Measurements from ENCODE around the gene TMEM170B. TPM values are rescaled to one million over a fixed set of nuclear protein-coding genes. Genes with fewer than 3 reads are reported as not detected.

The TMEM170B gene
- total RNA-seq, 1 donor from 2014 or later, result 3.7 TPM

DNA sequence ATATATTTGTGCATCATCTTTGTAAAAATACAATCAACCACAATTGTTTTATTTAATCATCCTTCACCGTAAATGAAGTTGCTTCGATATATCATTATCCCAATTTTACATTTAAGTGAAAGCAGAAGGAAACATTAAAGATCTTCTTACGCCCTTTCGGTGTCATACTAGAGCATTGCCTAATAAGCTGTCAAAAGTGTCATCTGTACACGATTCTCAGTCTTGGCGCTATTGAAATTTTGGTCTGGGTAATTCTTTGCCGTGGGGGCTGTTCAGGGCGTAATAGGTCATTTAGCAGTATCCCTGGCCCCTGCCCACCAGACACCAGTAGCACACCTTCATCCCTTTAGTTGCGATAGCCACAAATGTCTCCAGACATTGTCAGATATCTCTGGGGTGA is 40.4 kb upstream of the TMEM170B start:
- Mint-ChIP-seq H3K4me3 (ENCODE audit: unreplicated experiment) (no peak overlapping the region), H3K4me1 (ENCODE audit: unreplicated experiment) (peaks cover 10% of the 10 kb centered on the region), H3K27me3 (ENCODE audit: unreplicated experiment) (no peaks in the 10 kb centered on the region), H3K36me3 (ENCODE audit: unreplicated experiment) (peaks cover 2% of the 10 kb centered on the region), H3K27ac (ENCODE audit: unreplicated experiment) (no peak overlapping the region), H3K9me3 (ENCODE audit: unreplicated experiment) (peaks cover 4% of the 10 kb centered on the region)
- TF ChIP-seq, protein P1, sequence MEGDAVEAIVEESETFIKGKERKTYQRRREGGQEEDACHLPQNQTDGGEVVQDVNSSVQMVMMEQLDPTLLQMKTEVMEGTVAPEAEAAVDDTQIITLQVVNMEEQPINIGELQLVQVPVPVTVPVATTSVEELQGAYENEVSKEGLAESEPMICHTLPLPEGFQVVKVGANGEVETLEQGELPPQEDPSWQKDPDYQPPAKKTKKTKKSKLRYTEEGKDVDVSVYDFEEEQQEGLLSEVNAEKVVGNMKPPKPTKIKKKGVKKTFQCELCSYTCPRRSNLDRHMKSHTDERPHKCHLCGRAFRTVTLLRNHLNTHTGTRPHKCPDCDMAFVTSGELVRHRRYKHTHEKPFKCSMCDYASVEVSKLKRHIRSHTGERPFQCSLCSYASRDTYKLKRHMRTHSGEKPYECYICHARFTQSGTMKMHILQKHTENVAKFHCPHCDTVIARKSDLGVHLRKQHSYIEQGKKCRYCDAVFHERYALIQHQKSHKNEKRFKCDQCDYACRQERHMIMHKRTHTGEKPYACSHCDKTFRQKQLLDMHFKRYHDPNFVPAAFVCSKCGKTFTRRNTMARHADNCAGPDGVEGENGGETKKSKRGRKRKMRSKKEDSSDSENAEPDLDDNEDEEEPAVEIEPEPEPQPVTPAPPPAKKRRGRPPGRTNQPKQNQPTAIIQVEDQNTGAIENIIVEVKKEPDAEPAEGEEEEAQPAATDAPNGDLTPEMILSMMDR (IDR thresholded peaks at IDR 0.05), result no peak
- no peak for DNase-seq (ENCODE audit: extremely low spot score, unreplicated experiment)

DNA sequence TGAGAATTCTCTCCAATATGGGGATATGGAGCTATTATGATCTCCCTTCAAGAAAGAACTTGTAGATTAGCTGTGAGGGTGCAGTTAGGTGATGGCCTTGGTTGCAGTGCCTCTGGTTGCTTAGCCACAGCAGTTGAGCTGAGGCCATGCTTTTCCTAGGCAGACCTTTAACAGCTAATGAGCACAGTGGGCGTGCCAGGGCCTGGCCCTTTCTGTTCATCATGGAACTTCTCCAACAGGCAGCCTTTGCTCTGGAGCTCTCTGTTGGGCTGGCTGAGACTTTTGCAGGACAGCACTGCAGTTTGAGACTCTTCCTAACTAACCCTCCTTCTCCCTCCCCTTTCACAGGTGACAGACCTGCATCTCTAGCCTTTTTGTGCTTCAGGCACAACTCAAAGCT is 39.7 kb upstream of the TMEM170B start:
- H3K4me1 Mint-ChIP-seq (ENCODE audit: unreplicated experiment), result peaks cover 10% of the 10 kb centered on the region
- H3K4me3 Mint-ChIP-seq (ENCODE audit: unreplicated experiment), result no peak overlapping the region
- no peak for DNase-seq (ENCODE audit: extremely low spot score, unreplicated experiment)
- TF ChIP-seq, protein P1 (IDR thresholded peaks at IDR 0.05), result no peak
- no peaks in the 10 kb centered on the region for H3K27me3 Mint-ChIP-seq (ENCODE audit: unreplicated experiment)
- H3K36me3 Mint-ChIP-seq (ENCODE audit: unreplicated experiment), result peaks cover 2% of the 10 kb centered on the region
- H3K27ac Mint-ChIP-seq (ENCODE audit: unreplicated experiment), result no peak overlapping the region
- peaks cover 4% of the 10 kb centered on the region for H3K9me3 Mint-ChIP-seq (ENCODE audit: unreplicated experiment)

DNA sequence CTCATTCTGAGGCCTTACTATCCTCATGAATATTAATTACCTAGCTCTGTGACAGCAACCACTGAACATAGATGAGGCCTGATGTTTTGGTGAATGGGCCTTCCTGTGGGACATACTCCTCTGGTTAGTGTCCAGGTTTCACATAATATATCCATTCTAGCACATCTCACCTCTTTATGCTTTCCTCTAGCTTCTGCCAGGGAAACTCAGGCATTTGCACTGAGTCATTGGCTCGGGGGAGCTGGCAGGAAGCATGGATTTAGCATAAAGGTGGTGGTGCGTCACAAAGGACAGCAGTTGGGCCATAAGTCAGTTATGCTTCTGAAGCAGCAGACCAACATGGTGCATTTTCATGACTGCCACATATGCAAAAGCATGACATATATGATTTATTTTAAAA is 37.5 kb upstream of the TMEM170B start:
- Mint-ChIP-seq H3K4me1 (ENCODE audit: unreplicated experiment) (peaks cover 10% of the 10 kb centered on the region), H3K4me3 (ENCODE audit: unreplicated experiment) (no peak overlapping the region), H3K9me3 (ENCODE audit: unreplicated experiment) (peaks cover 6% of the 10 kb centered on the region), H3K27ac (ENCODE audit: unreplicated experiment) (no peak overlapping the region), H3K27me3 (ENCODE audit: unreplicated experiment) (no peaks in the 10 kb centered on the region), H3K36me3 (ENCODE audit: unreplicated experiment) (peaks cover 2% of the 10 kb centered on the region)
- TF ChIP-seq, protein P1 (IDR thresholded peaks at IDR 0.05), result no peak
- DNase-seq (ENCODE audit: extremely low spot score, unreplicated experiment), result no peak

DNA sequence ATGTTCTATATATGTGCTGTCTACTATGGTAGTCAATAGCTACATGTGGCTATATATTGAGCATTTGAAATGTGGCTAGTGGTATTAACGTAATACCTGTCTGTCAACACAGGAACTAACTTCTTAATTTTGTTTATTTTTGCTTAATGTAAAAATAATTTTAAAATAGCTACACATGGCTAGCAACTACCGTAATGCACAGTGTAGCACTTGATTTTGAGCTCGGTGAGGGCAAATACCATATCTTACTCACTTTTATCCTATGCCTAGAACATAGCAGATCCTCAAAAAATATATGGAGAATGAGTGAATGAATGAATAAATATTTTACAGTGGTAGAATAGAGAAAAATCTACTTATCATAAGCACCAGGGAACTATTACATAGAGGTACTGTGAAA is 28.1 kb upstream of the TMEM170B start:
- H3K4me1 Mint-ChIP-seq (ENCODE audit: unreplicated experiment), result no peaks in the 10 kb centered on the region
- no peaks in the 10 kb centered on the region for H3K27me3 Mint-ChIP-seq (ENCODE audit: unreplicated experiment)
- TF ChIP-seq, protein P1 (IDR thresholded peaks at IDR 0.05), result no peak

DNA sequence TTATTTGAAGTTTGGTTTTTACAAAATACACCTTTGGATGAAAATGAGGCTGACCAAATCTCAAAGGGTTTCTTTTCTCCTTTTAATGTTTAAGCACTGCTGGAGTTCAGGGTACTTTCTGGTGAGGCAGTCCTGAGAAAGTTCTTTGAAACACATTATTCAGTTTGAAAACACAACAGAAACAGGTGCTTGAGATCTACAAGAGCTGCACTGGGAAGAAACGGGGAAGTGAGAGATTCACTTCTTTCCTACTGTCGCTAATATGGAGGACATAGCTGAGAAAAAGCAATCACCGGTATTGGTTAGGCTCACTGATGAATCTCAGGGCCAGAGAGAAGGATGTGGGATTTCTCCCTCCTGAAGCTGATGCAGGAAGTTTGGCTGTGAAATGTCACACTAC is 22.9 kb upstream of the TMEM170B start:
- TF ChIP-seq, protein P1 (IDR thresholded peaks at IDR 0.05), result no peak
- H3K27me3 Mint-ChIP-seq (ENCODE audit: unreplicated experiment), result no peaks in the 10 kb centered on the region
- no peak for DNase-seq (ENCODE audit: extremely low spot score, unreplicated experiment)
- peaks cover 6% of the 10 kb centered on the region for H3K36me3 Mint-ChIP-seq (ENCODE audit: unreplicated experiment)
- peaks cover 14% of the 10 kb centered on the region for H3K9me3 Mint-ChIP-seq (ENCODE audit: unreplicated experiment)
- H3K4me1 Mint-ChIP-seq (ENCODE audit: unreplicated experiment), result no peaks in the 10 kb centered on the region
- no peak overlapping the region for H3K27ac Mint-ChIP-seq (ENCODE audit: unreplicated experiment)
- H3K4me3 Mint-ChIP-seq (ENCODE audit: unreplicated experiment), result no peak overlapping the region

More for the DNA sequence above, 28.1 kb upstream of the TMEM170B start:
- peaks cover 5% of the 10 kb centered on the region for H3K36me3 Mint-ChIP-seq (ENCODE audit: unreplicated experiment)
- no peak overlapping the region for H3K27ac Mint-ChIP-seq (ENCODE audit: unreplicated experiment)
- H3K4me3 Mint-ChIP-seq (ENCODE audit: unreplicated experiment), result no peak overlapping the region
- DNase-seq (ENCODE audit: extremely low spot score, unreplicated experiment), result no peak
- peaks cover 17% of the 10 kb centered on the region for H3K9me3 Mint-ChIP-seq (ENCODE audit: unreplicated experiment)

Measured in osteocyte (in vitro differentiated cells).